Thoracic aorta (tissue), 2 donors: ENCODE measurements around the gene NPPA. TPM values are rescaled to one million over a fixed set of nuclear protein-coding genes. Genes with fewer than 3 reads are reported as not detected.
"Not testable (repeated sequence)": the region's sequence is repeated elsewhere in the genome, so short reads cannot be mapped to it uniquely, and the experiment has no call there.

ENCODE experiments used
- ATAC-seq: fragments of 150-250 bp; one replicate; pipeline ENCODE4 v1.8.0; 2017; ENCODE audit warnings: low read depth; ENCODE audit not compliant: insufficient number of reproducible peaks, low FRiP score
- DNase-seq: peaks from one replicate; pipeline ENCODE4 v3.0.0-alpha.2; 2020; ENCODE audit warnings: low spot score
- H3K27ac ChIP-seq, 2 donors: fragments of 200-600 bp; sonication (generic); 1 replicate in 1 of 2; 2 replicates in 1 of 2; pipeline ENCODE4 v1.5.1; 2016; ENCODE audit warnings: mild to moderate bottlenecking in 2 of 2, moderate library complexity in 2 of 2
- H3K27me3 ChIP-seq: fragments of 200-600 bp; sonication (generic); replicated peaks from 2 replicates; pipeline ENCODE4 v1.6.0; 2016; ENCODE audit warnings: mild to moderate bottlenecking; ENCODE audit not compliant: insufficient read depth
- H3K36me3 ChIP-seq: fragments of 200-600 bp; sonication (generic); one replicate; pipeline ENCODE4 v1.5.1; 2016
- H3K4me1 ChIP-seq, 2 donors: fragments of 200-600 bp; sonication (generic); 1 replicate in 1 of 2; 2 replicates in 1 of 2; pipeline versions ENCODE4 v1.5.1 to v1.6.0; 2016; ENCODE audit warnings: low read depth in 2 of 2, mild to moderate bottlenecking in 1 of 2; ENCODE audit not compliant: control insufficient read depth in 1 of 2
- H3K4me3 ChIP-seq: fragments of 200-600 bp; sonication (generic); 2 replicates; pipeline ENCODE4 v1.5.1; 2016; ENCODE audit warnings: mild to moderate bottlenecking
- H3K9me3 ChIP-seq: fragments of 200-600 bp; sonication (generic); 2 replicates; pipeline ENCODE4 v1.5.1; 2016
- CTCF ChIP-seq: fragments of 200-600 bp; sonication (generic); IDR thresholded peaks from one replicate; pipeline ENCODE4 v1.5.1; 2019; ENCODE audit warnings: antibody characterized with exemption
- total RNA-seq, 2 donors: library from RNA; depleted of rRNA; stranded (reverse); fragments of >200 nt; gene quantifications; one replicate each; pipeline versions ENCODE4 v1.1.0 to v1.2.3, GENCODE V29; 2016

NPPA gene
- not detected for total RNA-seq

GRCh38 chr1:11847667-11848372 is at the start of gene NPPA:
Gene NPPA, minus strand, starts transcription at chr1:11847783. Its CDS starts 99 bp downstream, at chr1:11847684.
- H3K9me3 ChIP-seq: no peaks in the 10 kb centered on the region
- H3K4me3 ChIP-seq: no peak within 1 kb of the TSS
- H3K27ac ChIP-seq: no peak within 1 kb of the TSS
- TF ChIP-seq CTCF: no peak
- ATAC-seq (no peak), DNase-seq (no peak)
- peaks cover 19% of the 10 kb centered on the region for H3K36me3 ChIP-seq
- H3K27me3 ChIP-seq: no peaks in the 10 kb centered on the region
- H3K4me1 ChIP-seq: no peaks in the 10 kb centered on the region

GRCh38 chr1:11894501-11894900 is 46.9 kb upstream of the NPPA start:
- not testable (repeated sequence) for H3K27me3 ChIP-seq

GRCh38 chr1:11893907-11894251 is 46.3 kb upstream of the NPPA start:
- Histone ChIP-seq H3K27me3 (no peaks in the 10 kb centered on the region), H3K4me3 (no peak overlapping the region), H3K4me1 (no peaks in the 10 kb centered on the region), H3K27ac (no peak overlapping the region), H3K36me3 (no peaks in the 10 kb centered on the region), H3K9me3 (no peaks in the 10 kb centered on the region)
- DNase-seq: no peak
- peak; percentile 78 for TF ChIP-seq CTCF
- ATAC-seq: no peak

More at GRCh38 chr1:11894501-11894900, 46.9 kb upstream of the NPPA start:
- H3K36me3 ChIP-seq, H3K4me3 ChIP-seq, H3K9me3 ChIP-seq, H3K27ac ChIP-seq, H3K4me1 ChIP-seq, DNase-seq, ATAC-seq: not testable (repeated sequence)

GRCh38 chr1:11891433-11892186 is 44.0 kb upstream of the NPPA start:
- no peak for DNase-seq
- Histone ChIP-seq H3K27me3 (no peaks in the 10 kb centered on the region), H3K4me1 (no peaks in the 10 kb centered on the region), H3K27ac (no peak overlapping the region), H3K4me3 (no peak overlapping the region), H3K36me3 (no peaks in the 10 kb centered on the region), H3K9me3 (no peaks in the 10 kb centered on the region)
- no peak for ATAC-seq
- no peak for TF ChIP-seq CTCF

GRCh38 chr1:11888877-11889208 is 41.3 kb upstream of the NPPA start:
- ATAC-seq: no peak
- H3K9me3 ChIP-seq: no peaks in the 10 kb centered on the region
- no peak overlapping the region for H3K4me3 ChIP-seq
- H3K36me3 ChIP-seq: no peaks in the 10 kb centered on the region
- H3K27ac ChIP-seq: no peak overlapping the region
- H3K4me1 ChIP-seq: no peaks in the 10 kb centered on the region
- TF ChIP-seq CTCF: no peak
- DNase-seq: no peak
- H3K27me3 ChIP-seq: no peaks in the 10 kb centered on the region
